Mucosa of rectum (tissue), 2 donors: ENCODE results near the gene C4BPA.

Experiments used
- H3K27ac ChIP-seq, 2 donors: one replicate each; pipeline ENCODE4 v1.7.0; 2013; ENCODE audit warnings: inconsistent platforms in 2 of 2, low read depth in 2 of 2, low read length in 2 of 2
- H3K27me3 ChIP-seq, 2 donors: one replicate each; pipeline ENCODE4 v1.7.0; 2013; ENCODE audit warnings: low read length in 2 of 2; ENCODE audit not compliant: control insufficient read depth in 2 of 2, insufficient read depth in 2 of 2
- H3K36me3 ChIP-seq, 2 donors: one replicate each; pipeline ENCODE4 v1.7.0; 2013; ENCODE audit warnings: low read length in 2 of 2; ENCODE audit not compliant: control insufficient read depth in 2 of 2, insufficient read depth in 2 of 2
- H3K4me1 ChIP-seq, 2 donors: one replicate each; pipeline ENCODE4 v1.7.0; 2013; ENCODE audit warnings: low read length in 2 of 2, mild to moderate bottlenecking in 1 of 2; ENCODE audit not compliant: control insufficient read depth in 2 of 2, insufficient read depth in 2 of 2
- H3K4me3 ChIP-seq, 2 donors: one replicate each; pipeline ENCODE4 v1.7.0; 2013; ENCODE audit warnings: low read length in 2 of 2
- H3K9ac ChIP-seq, 2 donors: one replicate each; pipeline ENCODE4 v1.7.0; 2013; ENCODE audit warnings: low read length in 2 of 2, low read depth in 1 of 2, mild to moderate bottlenecking in 1 of 2
- H3K9me3 ChIP-seq, 2 donors: one replicate each; pipeline ENCODE4 v1.7.0; 2013; ENCODE audit warnings: low read length in 2 of 2; ENCODE audit not compliant: control insufficient read depth in 2 of 2
- donor health status: healthy.
- donor health status: Normal muscosa, but diverticular disease.

The C4BPA gene

GRCh38 chr1:207172885-207173284 lies 68.9 kb downstream of the C4BPA start:
- H3K4me3 ChIP-seq: no peak overlapping the region
- no peaks in the 10 kb centered on the region for H3K36me3 ChIP-seq
- H3K27me3 ChIP-seq: no peaks in the 10 kb centered on the region
- H3K27ac ChIP-seq: peak overlapping the region; percentile 26 to 57
- no peaks in the 10 kb centered on the region for H3K9me3 ChIP-seq
- no peak overlapping the region for H3K9ac ChIP-seq
- H3K4me1 ChIP-seq: peaks cover 4 to 16% of the 10 kb centered on the region in 2 donors

GRCh38 chr1:207173396-207173795 lies 69.4 kb downstream of the C4BPA start:
- Histone ChIP-seq H3K9me3 (no peaks in the 10 kb centered on the region), H3K9ac (no peak overlapping the region)

GRCh38 chr1:207174913-207175312 lies 70.9 kb downstream of the C4BPA start:
- H3K9me3 ChIP-seq: no peaks in the 10 kb centered on the region
- H3K9ac ChIP-seq: no peak overlapping the region
- H3K4me1 ChIP-seq: peaks cover 4 to 16% of the 10 kb centered on the region in 2 donors
- H3K36me3 ChIP-seq: no peaks in the 10 kb centered on the region
- no peak overlapping the region for H3K4me3 ChIP-seq
- H3K27ac ChIP-seq: no peak overlapping the region
- no peaks in the 10 kb centered on the region for H3K27me3 ChIP-seq

More at GRCh38 chr1:207173396-207173795, 69.4 kb downstream of the C4BPA start:
- H3K27ac ChIP-seq: peak overlapping the region in 1 of 2 donors; percentile 57
- H3K36me3 ChIP-seq: no peaks in the 10 kb centered on the region
- no peak overlapping the region for H3K4me3 ChIP-seq
- H3K27me3 ChIP-seq: no peaks in the 10 kb centered on the region
- peaks cover 4 to 16% of the 10 kb centered on the region in 2 donors for H3K4me1 ChIP-seq

- no peak overlapping the region for H3K4me3 ChIP-seq
- H3K9ac ChIP-seq: no peak overlapping the region
- no peaks in the 10 kb centered on the region for H3K36me3 ChIP-seq
- H3K27me3 ChIP-seq: no peaks in the 10 kb centered on the region
- H3K27ac ChIP-seq: no peak overlapping the region
- H3K4me1 ChIP-seq: no peaks in the 10 kb centered on the region
- no peaks in the 10 kb centered on the region for H3K9me3 ChIP-seq
Measured at GRCh38 chr1:207179036-207179435, 75.0 kb downstream of the C4BPA start.

- H3K4me3 ChIP-seq: no peak overlapping the region
- no peaks in the 10 kb centered on the region for H3K27me3 ChIP-seq
- H3K27ac ChIP-seq: no peak overlapping the region
- no peak overlapping the region for H3K9ac ChIP-seq
- H3K4me1 ChIP-seq: no peaks in the 10 kb centered on the region
- no peaks in the 10 kb centered on the region for H3K36me3 ChIP-seq
- no peaks in the 10 kb centered on the region for H3K9me3 ChIP-seq
Measured at GRCh38 chr1:207181847-207182246, 77.8 kb downstream of the C4BPA start.

GRCh38 chr1:207186503-207186902 lies 82.5 kb downstream of the C4BPA start:
- no peaks in the 10 kb centered on the region for H3K36me3 ChIP-seq
- no peak overlapping the region for H3K27ac ChIP-seq
- no peak overlapping the region for H3K4me3 ChIP-seq
- H3K27me3 ChIP-seq: no peaks in the 10 kb centered on the region
- H3K9me3 ChIP-seq: no peaks in the 10 kb centered on the region
- no peak overlapping the region for H3K9ac ChIP-seq
- H3K4me1 ChIP-seq: no peaks in the 10 kb centered on the region

GRCh38 chr1:207188901-207189300 lies 84.9 kb downstream of the C4BPA start:
- no peak overlapping the region for H3K4me3 ChIP-seq
- no peaks in the 10 kb centered on the region for H3K9me3 ChIP-seq
- no peaks in the 10 kb centered on the region for H3K4me1 ChIP-seq
- H3K36me3 ChIP-seq: no peaks in the 10 kb centered on the region
- no peaks in the 10 kb centered on the region for H3K27me3 ChIP-seq
- H3K9ac ChIP-seq: no peak overlapping the region
- no peak overlapping the region for H3K27ac ChIP-seq

GRCh38 chr1:207191061-207191460 lies 87.0 kb downstream of the C4BPA start:
- Histone ChIP-seq H3K27ac (no peak overlapping the region), H3K9me3 (no peaks in the 10 kb centered on the region), H3K36me3 (no peaks in the 10 kb centered on the region), H3K4me3 (no peak overlapping the region), H3K27me3 (no peaks in the 10 kb centered on the region), H3K4me1 (no peaks in the 10 kb centered on the region), H3K9ac (no peak overlapping the region)

GRCh38 chr1:207191776-207192175 lies 87.7 kb downstream of the C4BPA start:
- no peaks in the 10 kb centered on the region for H3K27me3 ChIP-seq
- H3K4me1 ChIP-seq: no peaks in the 10 kb centered on the region
- no peak overlapping the region for H3K27ac ChIP-seq
- H3K4me3 ChIP-seq: no peak overlapping the region
- H3K9me3 ChIP-seq: no peaks in the 10 kb centered on the region
- H3K9ac ChIP-seq: no peak overlapping the region
- no peaks in the 10 kb centered on the region for H3K36me3 ChIP-seq

- Histone ChIP-seq H3K27ac (no peak overlapping the region), H3K4me1 (no peaks in the 10 kb centered on the region), H3K9ac (no peak overlapping the region), H3K36me3 (no peaks in the 10 kb centered on the region), H3K4me3 (no peak overlapping the region), H3K27me3 (no peaks in the 10 kb centered on the region), H3K9me3 (no peaks in the 10 kb centered on the region)
Measured at GRCh38 chr1:207194197-207194596, 90.2 kb downstream of the C4BPA start.
